Tibial nerve (tissue), 4 donors: Measurements from ENCODE around the gene PIK3R3.

Source experiments
- EP300 ChIP-seq, 2 donors: sonication (generic); formaldehyde crosslinking; IDR thresholded peaks; one replicate each; pipeline ENCODE4 v1.6.1; 2017; ENCODE audit warnings: antibody characterized with exemption in 2 of 2, mild to moderate bottlenecking in 1 of 2
- POLR2A ChIP-seq, 2 donors: fragments of 450-650 bp; IDR thresholded peaks; one replicate each; pipeline ENCODE4 v1.6.1; 2017; ENCODE audit warnings: antibody characterized with exemption in 2 of 2, mild to moderate bottlenecking in 2 of 2, moderate library complexity in 2 of 2
- TF ChIP-seq, protein P1 (sequence below), 5 experiments: fragments of 200-600 bp in 3 of 5; fragments of 450-650 bp in 2 of 5; sonication (generic) in 3 of 5; IDR thresholded peaks; one replicate each; pipeline ENCODE4 v1.5.1; 2016 to 2019; ENCODE audit warnings: antibody characterized with exemption in 5 of 5, mild to moderate bottlenecking in 3 of 5, moderate library complexity in 2 of 5

- no peak for TF ChIP-seq POLR2A (IDR thresholded peaks at IDR 0.05)
- TF ChIP-seq, protein P1, sequence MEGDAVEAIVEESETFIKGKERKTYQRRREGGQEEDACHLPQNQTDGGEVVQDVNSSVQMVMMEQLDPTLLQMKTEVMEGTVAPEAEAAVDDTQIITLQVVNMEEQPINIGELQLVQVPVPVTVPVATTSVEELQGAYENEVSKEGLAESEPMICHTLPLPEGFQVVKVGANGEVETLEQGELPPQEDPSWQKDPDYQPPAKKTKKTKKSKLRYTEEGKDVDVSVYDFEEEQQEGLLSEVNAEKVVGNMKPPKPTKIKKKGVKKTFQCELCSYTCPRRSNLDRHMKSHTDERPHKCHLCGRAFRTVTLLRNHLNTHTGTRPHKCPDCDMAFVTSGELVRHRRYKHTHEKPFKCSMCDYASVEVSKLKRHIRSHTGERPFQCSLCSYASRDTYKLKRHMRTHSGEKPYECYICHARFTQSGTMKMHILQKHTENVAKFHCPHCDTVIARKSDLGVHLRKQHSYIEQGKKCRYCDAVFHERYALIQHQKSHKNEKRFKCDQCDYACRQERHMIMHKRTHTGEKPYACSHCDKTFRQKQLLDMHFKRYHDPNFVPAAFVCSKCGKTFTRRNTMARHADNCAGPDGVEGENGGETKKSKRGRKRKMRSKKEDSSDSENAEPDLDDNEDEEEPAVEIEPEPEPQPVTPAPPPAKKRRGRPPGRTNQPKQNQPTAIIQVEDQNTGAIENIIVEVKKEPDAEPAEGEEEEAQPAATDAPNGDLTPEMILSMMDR (IDR thresholded peaks at IDR 0.05), result no peak
- TF ChIP-seq EP300 (IDR thresholded peaks at IDR 0.05), result no peak
Measured at GRCh38 chr1:46117810-46118494, 14.5 kb downstream of the PIK3R3 start.
